Erythroblast (primary cell): Measurements from ENCODE around the gene SLC6A1.

ENCODE experiments used
- GATA1 ChIP-seq: IDR thresholded peaks from 2 replicates; pipeline ENCODE4 v1.6.1; 2011; ENCODE audit warnings: low read depth, mild to moderate bottlenecking, control low read depth, low read length, moderate library complexity
- POLR2A ChIP-seq: IDR thresholded peaks from 2 replicates; pipeline ENCODE4 v1.6.1; 2011; ENCODE audit warnings: mild to moderate bottlenecking, low read length

DNA sequence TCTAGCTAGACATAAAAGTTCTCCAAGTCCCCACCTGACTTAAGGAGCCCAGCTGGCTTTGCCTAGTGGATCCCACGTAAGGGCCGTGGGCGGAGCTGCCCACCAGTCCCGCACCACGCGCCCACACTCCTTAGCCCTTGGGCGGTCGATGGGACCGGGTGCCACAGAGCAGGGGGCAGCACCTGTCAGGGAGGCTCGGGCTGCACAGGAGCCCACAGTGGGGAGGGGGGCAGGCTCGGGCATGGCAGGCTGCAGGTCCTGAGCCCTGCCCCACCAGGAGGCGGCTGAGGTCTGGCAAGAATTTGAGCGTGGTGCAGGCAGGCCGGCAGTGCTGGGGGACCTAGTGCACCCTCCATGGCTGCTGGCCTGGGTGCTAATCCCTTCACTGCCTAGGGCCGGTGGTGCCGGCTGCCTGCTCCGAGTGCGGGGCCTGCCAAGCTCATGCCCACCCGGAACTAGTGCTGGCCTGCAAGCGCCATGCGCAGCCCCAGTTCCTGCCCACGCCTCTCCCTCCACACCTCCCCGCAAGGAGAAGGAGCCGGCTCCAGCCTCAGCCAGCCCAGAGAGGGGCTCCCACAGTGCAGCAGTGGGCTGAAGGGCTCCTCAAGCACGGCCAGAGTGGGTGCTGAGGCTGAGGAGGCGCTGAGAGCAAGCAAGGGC is 78.7 kb downstream of the SLC6A1 start:
- no peak for TF ChIP-seq POLR2A
- no peak for TF ChIP-seq GATA1
